Mesendoderm (in vitro differentiated cells): ENCODE measurements around the gene GNAI2.
"Not testable (repeated sequence)": the region's sequence is repeated elsewhere in the genome, so short reads cannot be mapped to it uniquely, and the experiment has no call there.

Experiments
- DNase-seq: peaks from one replicate; pipeline ENCODE4 v3.0.0; 2013
- H2AK5ac ChIP-seq: 2 replicates; pipeline ENCODE4 v1.6.1; 2013; ENCODE audit warnings: low read length, inconsistent platforms
- H2BK120ac ChIP-seq: 2 replicates; pipeline ENCODE4 v1.6.1; 2013; ENCODE audit warnings: low read depth, mild to moderate bottlenecking, low read length, moderate library complexity, mixed read lengths
- H2BK15ac ChIP-seq: replicated peaks from 2 replicates; pipeline ENCODE4 v1.6.1; 2013; ENCODE audit warnings: low read depth, mild to moderate bottlenecking, moderate library complexity
- H2BK5ac ChIP-seq: 2 replicates; pipeline ENCODE4 v1.6.1; 2013; ENCODE audit warnings: low read length, inconsistent platforms
- H3K18ac ChIP-seq: 2 replicates; pipeline ENCODE4 v1.6.1; 2013; ENCODE audit warnings: mild to moderate bottlenecking, low read length, mixed read lengths
- H3K23ac ChIP-seq: one replicate; pipeline ENCODE4 v1.6.1; 2013; ENCODE audit warnings: low read length
- H3K27ac ChIP-seq: 2 replicates; pipeline ENCODE4 v1.5.1; 2013; ENCODE audit warnings: low read depth, mild to moderate bottlenecking, inconsistent platforms, low read length, moderate library complexity
- H3K27me3 ChIP-seq: 2 replicates; pipeline ENCODE4 v1.6.1; 2013; ENCODE audit warnings: low read length, control low read depth, mild to moderate bottlenecking, inconsistent platforms; ENCODE audit not compliant: insufficient read depth, poor library complexity
- H3K36me3 ChIP-seq: 2 replicates; pipeline ENCODE4 v1.6.1; 2013; ENCODE audit warnings: low read length, inconsistent platforms; ENCODE audit not compliant: control insufficient read depth, insufficient read depth
- H3K4ac ChIP-seq: one replicate; pipeline ENCODE4 v1.6.1; 2013; ENCODE audit warnings: low read depth, mild to moderate bottlenecking, low read length, moderate library complexity
- H3K4me1 ChIP-seq: 2 replicates; pipeline ENCODE4 v1.6.1; 2013; ENCODE audit warnings: low read depth, low read length, inconsistent platforms; ENCODE audit not compliant: control insufficient read depth
- H3K4me2 ChIP-seq: 2 replicates; pipeline ENCODE4 v1.6.1; 2013; ENCODE audit warnings: low read length
- H3K4me3 ChIP-seq: 2 replicates; pipeline ENCODE4 v1.5.1; 2013; ENCODE audit warnings: mild to moderate bottlenecking, low read length
- H3K56ac ChIP-seq: one replicate; pipeline ENCODE4 v1.6.1; 2013; ENCODE audit warnings: low read length
- H3K79me1 ChIP-seq: 2 replicates; pipeline ENCODE4 v1.6.1; 2013; ENCODE audit warnings: low read length, inconsistent platforms
- H3K79me2 ChIP-seq: 2 replicates; pipeline ENCODE4 v1.6.1; 2013; ENCODE audit warnings: mild to moderate bottlenecking, low read length; ENCODE audit not compliant: control insufficient read depth, insufficient read depth
- H3K9ac ChIP-seq: 2 replicates; pipeline ENCODE4 v1.6.1; 2013; ENCODE audit warnings: low read length, inconsistent platforms
- H4K5ac ChIP-seq: one replicate; pipeline ENCODE4 v1.6.1; 2013; ENCODE audit warnings: low read length
- H4K8ac ChIP-seq: one replicate; pipeline ENCODE4 v1.6.1; 2013; ENCODE audit warnings: low read depth, mild to moderate bottlenecking, control low read depth, low read length, moderate library complexity
- WGBS: extraction: QIAGEN DNeasy Blood & Tissue Kit; methylation state at CpG from one replicate; pipeline ENCODE4 v1.1.7; 2013; ENCODE audit warnings: low lambda C conversion rate, missing lambda C conversion rate; ENCODE audit not compliant: insufficient coverage; ENCODE audit errors: extremely low coverage; 5-methylcytosine and 5-hydroxymethylcytosine counted together

The GNAI2 gene

GRCh38 chr3:50260942-50261441 is 25.0 kb downstream of the GNAI2 start:
- Histone ChIP-seq H3K9ac (peak overlapping the region; percentile 70), H3K27me3 (no peaks in the 10 kb centered on the region), H2BK120ac (no peak overlapping the region), H2AK5ac (no peak overlapping the region), H3K79me2 (no peaks in the 10 kb centered on the region), H3K18ac (peak overlapping the region; percentile 81), H3K56ac (peak overlapping the region; percentile 77), H3K36me3 (peaks cover 7% of the 10 kb centered on the region), H4K5ac (no peak overlapping the region), H3K27ac (peak overlapping the region; percentile 9), H3K4me1 (peaks cover 9% of the 10 kb centered on the region), H3K79me1 (peaks cover 2% of the 10 kb centered on the region), H3K23ac (peak overlapping the region; percentile 54), H4K8ac (no peak overlapping the region), H3K4ac (peak overlapping the region; percentile 81), H3K4me3 (no peak overlapping the region), H2BK5ac (no peak overlapping the region), H3K4me2 (no peak overlapping the region), H2BK15ac (no peak overlapping the region)
- DNase-seq = no peak
- no CpG with 5 or more reads among the region's 5 CpGs for WGBS

DNA sequence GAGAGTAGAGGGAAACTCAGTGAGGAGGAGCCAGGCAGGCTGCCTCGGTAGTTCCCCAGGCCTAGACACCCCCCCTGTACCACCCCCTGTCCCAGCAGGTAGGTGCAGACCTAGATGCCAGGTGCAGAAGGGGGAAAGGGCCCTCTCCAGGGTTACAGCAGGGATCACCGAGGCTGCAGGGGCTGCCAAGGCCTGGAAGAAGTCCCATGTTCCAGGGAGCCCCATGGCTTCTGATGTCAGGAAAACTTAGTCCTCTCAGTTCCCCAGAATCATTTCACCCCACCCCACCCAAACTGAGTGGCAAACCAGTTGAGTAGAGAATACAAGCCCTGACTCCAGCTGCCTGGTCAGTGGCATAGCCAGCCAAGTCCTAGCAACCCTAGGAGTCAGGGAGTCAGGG is 25.5 kb downstream of the GNAI2 start:
- no peak for DNase-seq
- WGBS = no CpG with 5 or more reads among the region's 2 CpGs
- no peaks in the 10 kb centered on the region for H3K79me2 ChIP-seq
- H3K4me1 ChIP-seq = peaks cover 9% of the 10 kb centered on the region
- H3K4me3 ChIP-seq = no peak overlapping the region
- peaks cover 5% of the 10 kb centered on the region for H3K36me3 ChIP-seq
- H3K4ac ChIP-seq = no peak overlapping the region
- H3K18ac ChIP-seq = no peak overlapping the region
- H3K27ac ChIP-seq = no peak overlapping the region
- no peaks in the 10 kb centered on the region for H3K27me3 ChIP-seq
- no peak overlapping the region for H3K4me2 ChIP-seq
- no peak overlapping the region for H3K56ac ChIP-seq
- no peak overlapping the region for H2AK5ac ChIP-seq
- H3K9ac ChIP-seq = no peak overlapping the region
- no peak overlapping the region for H2BK5ac ChIP-seq
- no peak overlapping the region for H4K5ac ChIP-seq
- H3K79me1 ChIP-seq = peaks cover 2% of the 10 kb centered on the region
- no peak overlapping the region for H4K8ac ChIP-seq
- H2BK120ac ChIP-seq = no peak overlapping the region
- H3K23ac ChIP-seq = no peak overlapping the region
- no peak overlapping the region for H2BK15ac ChIP-seq

- not testable (repeated sequence) for H3K79me2 ChIP-seq, DNase-seq, H3K4ac ChIP-seq, H3K36me3 ChIP-seq, H3K27me3 ChIP-seq, H2AK5ac ChIP-seq, H3K27ac ChIP-seq, H3K4me2 ChIP-seq, H3K4me3 ChIP-seq, H4K8ac ChIP-seq, H2BK15ac ChIP-seq, H2BK5ac ChIP-seq, H2BK120ac ChIP-seq, H3K9ac ChIP-seq, H3K56ac ChIP-seq, H3K18ac ChIP-seq, H4K5ac ChIP-seq, H3K79me1 ChIP-seq, H3K23ac ChIP-seq
- peaks cover 10% of the 10 kb centered on the region for H3K4me1 ChIP-seq
- no CpG with 5 or more reads among the region's 4 CpGs for WGBS
Measured at GRCh38 chr3:50262200-50262599, 26.2 kb downstream of the GNAI2 start.

- H4K5ac ChIP-seq = no peak overlapping the region
- no peak overlapping the region for H3K4ac ChIP-seq
- WGBS = no CpG with 5 or more reads among the region's 7 CpGs
- H3K56ac ChIP-seq = no peak overlapping the region
- H2BK15ac ChIP-seq = no peak overlapping the region
- H4K8ac ChIP-seq = no peak overlapping the region
- H3K4me2 ChIP-seq = no peak overlapping the region
- H2BK5ac ChIP-seq = no peak overlapping the region
- no peak overlapping the region for H3K23ac ChIP-seq
- H3K4me1 ChIP-seq = peaks cover 14% of the 10 kb centered on the region
- no peaks in the 10 kb centered on the region for H3K79me1 ChIP-seq
- no peak overlapping the region for H3K4me3 ChIP-seq
- no peaks in the 10 kb centered on the region for H3K27me3 ChIP-seq
- no peak overlapping the region for H3K27ac ChIP-seq
- no peaks in the 10 kb centered on the region for H3K36me3 ChIP-seq
- no peak overlapping the region for H3K18ac ChIP-seq
- no peak overlapping the region for H2BK120ac ChIP-seq
- no peak for DNase-seq
- H3K79me2 ChIP-seq = no peaks in the 10 kb centered on the region
- no peak overlapping the region for H3K9ac ChIP-seq
- no peak overlapping the region for H2AK5ac ChIP-seq
Measured at GRCh38 chr3:50262778-50263177, 26.8 kb downstream of the GNAI2 start.

DNA sequence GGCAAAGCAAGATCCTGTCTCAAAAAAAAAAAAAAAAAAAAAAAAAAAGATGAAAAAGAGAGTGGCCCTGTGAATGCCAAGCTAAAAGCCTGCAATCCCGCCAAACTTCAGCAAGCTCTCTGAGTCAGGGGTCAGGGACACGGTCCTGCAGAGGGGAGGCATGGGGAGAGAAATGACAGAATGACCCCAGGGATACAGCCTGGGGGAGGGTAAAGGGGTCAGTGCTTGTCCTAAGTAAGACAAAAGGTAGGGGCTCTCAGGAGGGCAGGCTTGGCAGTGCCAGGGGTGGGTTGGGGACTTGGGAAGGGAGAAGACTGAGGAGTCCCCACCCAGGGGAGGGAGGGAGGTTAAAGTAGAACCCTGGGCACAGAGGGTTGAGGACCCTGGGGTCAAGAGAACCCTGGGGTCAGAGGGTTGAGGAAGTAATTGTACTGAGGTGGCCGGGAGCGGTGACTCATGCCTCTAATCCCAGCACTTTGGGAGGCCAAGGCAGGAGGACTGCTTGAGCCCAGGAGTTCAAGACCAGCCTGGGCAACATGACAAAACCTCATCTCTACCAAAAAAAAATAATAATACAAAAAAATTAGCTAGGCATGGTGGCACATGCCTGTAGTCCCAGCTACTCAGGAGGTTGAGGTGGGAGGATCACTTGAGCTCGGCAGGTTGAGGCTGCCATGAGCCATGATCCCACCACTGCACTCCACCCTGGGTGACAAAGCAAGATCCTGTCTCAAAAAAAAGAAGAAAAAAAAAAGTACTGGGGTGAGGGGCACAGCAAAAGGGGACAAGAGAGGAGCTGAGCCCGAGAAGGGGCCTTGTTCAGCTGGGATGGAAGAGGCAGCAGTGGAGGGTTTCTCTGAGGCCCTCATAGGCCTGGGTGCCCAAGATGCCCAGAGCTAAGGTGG is 27.7 kb downstream of the GNAI2 start:
- Histone ChIP-seq H3K27ac (peak overlapping the region; percentile 77), H3K9ac (peak overlapping the region; percentile 58), H2BK15ac (no peak overlapping the region), H2BK5ac (peak overlapping the region; percentile 80), H4K5ac (no peak overlapping the region), H2AK5ac (peak overlapping the region; percentile 22), H3K56ac (peak overlapping the region; percentile 91), H3K79me2 (no peaks in the 10 kb centered on the region), H3K4ac (peak overlapping the region; percentile 63), H3K4me1 (peaks cover 14% of the 10 kb centered on the region), H3K4me2 (no peak overlapping the region), H2BK120ac (no peak overlapping the region), H3K23ac (no peak overlapping the region), H3K36me3 (no peaks in the 10 kb centered on the region), H4K8ac (no peak overlapping the region), H3K18ac (peak overlapping the region; percentile 11), H3K79me1 (no peaks in the 10 kb centered on the region), H3K4me3 (no peak overlapping the region), H3K27me3 (no peaks in the 10 kb centered on the region)
- WGBS = no CpG with 5 or more reads among the region's 6 CpGs
- DNase-seq = no peak
